Measurements from ENCODE around the gene TMEM130.

Gene TMEM130

GRCh38 chr7:98808751-98809460 lies 60.9 kb downstream of the TMEM130 start:
- no peak for TF ChIP-seq CTCF (IDR thresholded peaks at IDR 0.05)
- DNase-seq, result no peak
- peaks cover 0 to 17% (median 11%) of the 10 kb centered on the region in 4 donors for H3K4me1 ChIP-seq

GRCh38 chr7:98807068-98808048 lies 62.5 kb downstream of the TMEM130 start:
- Histone ChIP-seq H3K4me1 (peaks cover 0 to 23% (median 12%) of the 10 kb centered on the region in 4 donors), H3K36me3 (no peaks in the 10 kb centered on the region), H3K27ac (no peak overlapping the region), H3K9me3 (no peaks in the 10 kb centered on the region), H3K27me3 (no peaks in the 10 kb centered on the region), H3K4me3 (no peak overlapping the region)
- no peak for TF ChIP-seq CTCF (IDR thresholded peaks at IDR 0.05)
- intact Hi-C loops (cut with DNase I; ENCODE audit: low total_unique reads), result no loop called here
- DNase-seq, result no peak

More at GRCh38 chr7:98808751-98809460, 60.9 kb downstream of the TMEM130 start:
- no peak overlapping the region for H3K27ac ChIP-seq
- H3K4me3 ChIP-seq, result no peak overlapping the region
- no peaks in the 10 kb centered on the region for H3K36me3 ChIP-seq
- intact Hi-C loops (cut with DNase I; ENCODE audit: low total_unique reads), result no loop called here
- no peaks in the 10 kb centered on the region for H3K9me3 ChIP-seq
- H3K27me3 ChIP-seq, result no peaks in the 10 kb centered on the region

- DNase-seq, result no peak
- no peak overlapping the region for H3K27ac ChIP-seq
- no peaks in the 10 kb centered on the region for H3K36me3 ChIP-seq
- peaks cover 0 to 8% (median 7%) of the 10 kb centered on the region in 3 donors for H3K9me3 ChIP-seq
- no peak for TF ChIP-seq CTCF (IDR thresholded peaks at IDR 0.05)
- H3K27me3 ChIP-seq, result no peaks in the 10 kb centered on the region
- intact Hi-C loops (cut with DNase I; ENCODE audit: low total_unique reads), result no loop called here
- peaks cover 0 to 30% (median 16%) of the 10 kb centered on the region in 4 donors for H3K4me1 ChIP-seq
- H3K4me3 ChIP-seq, result no peak overlapping the region
These were observed 63.6 kb downstream of the TMEM130 start for GRCh38 chr7:98805956-98806838.

GRCh38 chr7:98802781-98803110 lies 67.1 kb downstream of the TMEM130 start:
- Histone ChIP-seq H3K4me1 (peaks cover 0 to 17% (median 6%) of the 10 kb centered on the region in 4 donors), H3K4me3 (no peak overlapping the region), H3K36me3 (no peaks in the 10 kb centered on the region), H3K27me3 (no peaks in the 10 kb centered on the region), H3K27ac (peak overlapping the region in 1 of 2 donors; percentile 15), H3K9me3 (peaks cover 0 to 20% (median 16%) of the 10 kb centered on the region in 3 donors)
- no peak for TF ChIP-seq CTCF (IDR thresholded peaks at IDR 0.05)
- no peak for DNase-seq
- intact Hi-C loops (cut with DNase I; ENCODE audit: low total_unique reads), result no loop called here

Measured in tibial artery (tissue), 4 donors.